Bone marrow (tissue), 2 donors: Measurements from ENCODE around the gene FOXS1.
A peak's percentile ranks its signal among the peaks of the same experiment; 100 is the strongest.
"Not testable (repeated sequence)": the region's sequence is repeated elsewhere in the genome, so short reads cannot be mapped to it uniquely, and the experiment has no call there.

Experiments
- DNase-seq, 2 donors: peaks; one replicate each; lab custom pipeline; 2025; lab: John Stamatoyannopoulos, UW

FOXS1 gene

DNA sequence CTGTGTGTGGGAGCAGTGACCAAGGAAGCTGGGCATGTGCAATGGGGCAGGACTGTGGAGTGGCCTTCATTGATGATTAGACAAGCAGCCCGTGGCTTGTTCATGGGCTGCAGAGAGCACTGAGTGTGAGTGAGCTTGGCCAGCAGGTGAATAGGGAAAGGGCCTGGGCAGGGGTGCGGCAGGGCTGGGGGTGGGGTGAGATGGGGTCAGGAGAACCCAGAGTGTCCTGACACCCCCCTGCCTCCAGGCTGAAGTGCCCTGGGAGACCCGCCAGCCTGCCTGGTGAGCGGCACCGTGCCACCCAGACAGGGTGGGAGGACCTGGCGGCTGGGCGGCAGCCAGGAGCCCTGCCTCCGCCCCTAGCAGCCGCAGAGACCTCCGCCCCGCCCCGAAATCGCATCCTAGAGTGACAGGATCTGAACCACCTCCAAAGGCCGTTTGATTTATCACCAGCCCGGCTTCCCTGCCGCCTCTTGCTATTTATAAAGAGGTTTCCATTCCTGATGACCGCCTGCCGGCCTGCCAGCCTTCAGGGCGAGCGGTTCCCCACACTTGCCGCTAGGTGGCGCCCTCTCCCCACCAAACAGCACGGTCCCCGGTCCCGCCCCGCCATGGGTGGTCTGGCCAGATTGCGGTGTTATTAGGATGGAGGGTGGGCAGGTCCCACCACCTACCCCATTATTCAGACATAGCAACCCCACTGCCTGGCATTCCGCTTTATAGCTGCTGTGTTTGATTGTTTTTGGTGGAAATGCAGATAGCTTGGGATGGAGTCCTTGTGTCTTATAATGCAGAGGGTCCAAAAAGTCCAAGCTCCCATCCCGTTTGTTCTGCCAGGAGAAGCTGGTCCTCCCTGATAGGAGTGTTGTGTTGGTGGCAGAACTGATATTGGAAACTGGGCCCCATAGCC is 22.7 kb downstream of the FOXS1 start:
- DNase-seq, result peak; percentile 20 to 64

DNA sequence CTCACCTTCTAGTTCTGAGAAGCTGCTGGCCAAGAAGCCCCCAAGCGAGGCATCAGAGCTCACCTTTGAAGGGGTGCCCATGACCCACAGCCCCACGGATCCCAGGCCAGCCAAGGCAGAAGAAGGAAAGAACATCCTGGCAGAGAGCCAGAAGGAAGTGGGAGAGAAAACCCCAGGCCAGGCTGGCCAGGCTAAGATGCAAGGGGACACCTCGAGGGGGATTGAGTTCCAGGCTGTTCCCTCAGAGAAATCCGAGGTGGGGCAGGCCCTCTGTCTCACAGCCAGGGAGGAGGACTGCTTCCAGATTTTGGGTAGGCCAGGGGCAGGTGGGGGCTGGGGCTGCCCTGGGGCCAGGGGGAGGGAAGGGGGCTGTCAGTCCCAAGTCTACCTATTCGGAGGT is 24.0 kb downstream of the FOXS1 start:
- DNase-seq, result no peak

DNA sequence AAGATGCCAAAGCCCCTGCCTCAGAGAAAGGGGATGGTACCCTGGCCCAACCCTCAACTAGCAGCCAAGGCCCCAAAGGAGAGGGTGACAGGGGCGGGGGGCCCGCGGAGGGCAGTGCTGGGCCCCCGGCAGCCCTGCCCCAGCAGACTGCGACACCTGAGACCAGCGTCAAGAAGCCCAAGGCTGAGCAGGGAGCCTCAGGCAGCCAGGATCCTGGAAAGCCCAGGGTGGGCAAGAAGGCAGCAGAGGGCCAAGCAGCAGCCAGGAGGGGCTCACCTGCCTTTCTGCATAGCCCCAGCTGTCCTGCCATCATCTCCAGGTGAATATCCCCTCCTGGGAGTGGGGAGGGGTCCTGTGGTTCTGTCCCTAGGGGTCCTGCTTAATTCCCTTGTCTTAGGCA is 25.2 kb downstream of the FOXS1 start:
- DNase-seq, result no peak

DNA sequence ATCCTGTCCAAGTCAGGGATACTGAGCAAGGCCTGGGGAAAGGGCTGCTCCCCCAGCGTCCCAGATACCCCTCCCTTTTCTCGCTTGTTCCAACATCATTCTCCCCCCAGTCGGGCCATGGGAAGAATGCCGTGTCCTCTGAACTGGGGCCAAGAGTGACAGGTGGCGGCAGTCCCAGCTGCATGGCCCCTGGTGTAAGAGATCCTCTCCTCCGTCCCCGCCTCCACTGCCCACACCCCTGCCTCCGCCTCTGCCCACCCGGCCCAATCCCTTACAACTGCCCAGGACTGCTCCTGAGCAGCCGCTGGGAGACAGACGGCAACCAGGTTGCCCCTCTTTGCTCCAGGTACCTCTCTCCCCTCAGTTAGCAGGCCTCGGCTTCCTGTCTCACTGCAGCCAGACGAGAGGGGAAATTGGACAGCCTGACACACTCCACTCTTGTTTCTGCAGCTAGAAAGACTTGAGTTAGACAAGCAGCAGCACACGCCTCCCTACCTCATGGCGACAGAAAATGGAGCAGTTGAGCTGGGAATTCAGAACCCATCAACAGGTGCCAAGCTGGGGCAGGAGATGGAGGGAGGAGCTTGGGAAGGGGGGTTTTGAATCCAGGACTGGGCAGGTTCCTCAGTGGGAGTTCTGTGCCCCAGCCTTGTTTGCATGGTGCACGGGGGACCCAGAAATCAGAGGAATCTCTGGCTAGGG is 26.2 kb downstream of the FOXS1 start, which contains the start of gene MYLK2:
Gene MYLK2, plus strand, starts transcription at position 274 of the 702 bp plus-strand sequence. Its CDS starts 225 bp downstream, at position 499.
- DNase-seq, result no peak

DNA sequence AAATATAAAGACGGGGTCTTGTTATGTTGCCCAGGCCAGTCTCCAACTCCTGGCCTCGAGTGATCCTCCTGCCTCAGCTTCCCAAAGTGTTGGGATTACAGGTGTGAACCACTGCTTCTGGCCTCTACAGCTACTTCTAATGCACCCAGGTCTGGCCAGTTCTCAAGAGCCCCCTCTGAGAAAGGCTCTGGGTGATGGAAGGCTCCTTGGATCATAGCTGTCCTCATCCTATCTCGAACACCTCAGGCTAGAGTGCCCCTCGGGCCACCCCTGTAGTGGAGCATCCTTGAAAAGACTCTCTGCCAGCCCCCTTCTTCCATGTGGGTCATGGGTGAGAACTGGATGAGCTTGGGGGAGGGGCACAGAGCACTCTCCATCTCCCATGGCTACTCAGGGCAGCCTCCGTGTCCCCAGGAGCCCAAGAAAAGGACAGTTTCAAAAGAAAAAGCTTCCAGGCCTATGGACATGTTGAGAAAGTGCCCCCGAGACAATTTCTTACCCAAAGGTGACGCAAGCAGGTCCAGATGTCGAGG is 27.0 kb downstream of the FOXS1 start:
- DNase-seq, result no peak

DNA sequence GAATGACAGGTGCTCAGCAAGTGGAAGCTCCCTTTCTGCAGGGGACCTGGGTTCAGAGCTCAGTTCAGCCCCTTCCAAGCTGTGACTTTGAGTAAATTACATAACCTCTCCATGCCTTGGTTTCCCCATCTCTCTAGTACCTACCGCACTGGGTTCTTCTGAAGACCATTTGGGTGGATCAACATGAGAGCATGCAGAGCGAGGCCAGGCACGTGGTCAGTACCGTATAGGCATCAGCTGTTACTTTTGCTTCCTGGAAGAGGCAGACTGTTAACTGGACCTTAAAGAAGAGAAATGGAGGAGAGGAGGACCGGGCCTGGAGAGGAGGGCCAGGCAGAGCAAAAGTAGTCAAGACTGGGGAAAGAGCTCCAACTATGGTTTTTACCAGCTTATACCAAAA is 27.9 kb downstream of the FOXS1 start:
- DNase-seq, result no peak

DNA sequence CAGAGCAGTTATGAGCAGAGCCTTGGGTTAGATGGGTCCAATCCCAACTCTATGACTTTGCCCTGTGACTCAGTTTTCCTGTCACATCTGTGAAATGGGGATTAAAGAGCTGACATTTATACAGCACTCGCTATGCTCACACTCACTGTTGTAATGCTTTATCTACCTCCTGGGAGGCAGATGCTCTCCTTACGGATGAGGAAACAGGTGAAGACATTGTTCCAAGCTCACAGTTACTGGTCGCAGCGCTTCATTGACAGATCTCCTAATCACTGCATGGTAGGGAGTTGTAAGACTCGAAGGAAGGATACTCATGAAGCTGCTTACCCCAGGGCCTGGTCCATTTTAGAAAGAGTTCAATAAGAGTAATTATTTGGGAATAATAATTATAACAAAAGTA is 29.2 kb downstream of the FOXS1 start:
- no peak for DNase-seq

DNA sequence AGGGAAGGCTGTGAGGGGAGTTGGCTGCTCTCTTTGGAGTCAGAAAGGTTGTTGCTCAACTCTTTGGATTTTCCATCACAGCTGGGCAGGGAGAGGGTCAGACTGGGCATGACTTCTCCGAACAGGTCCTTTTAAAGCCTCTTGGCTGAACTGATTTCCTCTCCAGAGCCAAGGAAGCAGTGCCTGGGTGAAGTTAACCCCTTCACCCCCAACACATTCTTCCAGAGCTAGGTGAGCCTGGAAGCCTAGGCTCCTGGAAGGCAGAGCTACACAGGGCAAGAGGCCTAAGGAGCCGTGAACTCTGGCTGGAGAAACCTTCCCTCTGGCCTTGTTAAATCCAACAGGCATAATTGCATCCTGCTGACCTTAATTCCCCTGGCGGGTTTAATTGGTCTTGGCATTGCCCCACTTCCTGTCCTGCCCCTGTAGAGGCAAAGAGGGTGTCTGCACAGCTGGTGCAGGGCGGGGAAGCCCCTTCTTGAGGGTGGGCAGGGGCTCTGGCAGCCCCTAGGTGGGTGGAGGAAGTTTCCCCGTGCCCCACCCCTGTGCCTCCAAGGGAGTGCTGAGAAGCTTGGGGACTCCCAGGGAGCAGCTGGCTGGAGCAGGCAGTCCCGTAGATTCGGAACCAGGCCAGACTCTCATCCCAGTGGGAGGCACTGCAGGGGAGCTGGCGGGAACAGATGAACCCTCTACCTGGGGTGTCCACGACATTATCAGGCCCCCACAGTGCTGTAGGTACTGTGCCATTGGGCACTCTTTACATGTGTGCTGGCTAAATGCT is 29.8 kb downstream of the FOXS1 start:
- DNase-seq, result no peak

DNA sequence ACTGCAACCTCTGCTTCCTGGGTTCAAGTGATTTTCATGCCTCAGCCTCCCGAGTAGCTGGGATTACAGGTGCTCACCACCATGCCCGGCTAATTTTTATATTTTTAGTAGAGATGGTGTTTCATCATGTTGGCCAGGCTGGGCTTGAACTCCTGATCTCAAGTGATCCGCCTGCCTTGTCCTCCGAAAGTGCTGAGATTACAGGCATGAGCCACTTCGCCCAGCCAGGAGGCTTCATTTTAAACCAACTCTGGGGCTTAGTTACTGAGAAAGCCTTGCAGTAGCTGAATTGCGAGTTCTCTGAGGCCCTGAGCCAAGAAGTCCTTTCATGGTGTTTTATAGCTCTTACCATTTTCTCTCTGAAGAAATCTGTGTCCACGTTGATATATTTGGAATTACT is 31.3 kb downstream of the FOXS1 start:
- not testable (repeated sequence) for DNase-seq

DNA sequence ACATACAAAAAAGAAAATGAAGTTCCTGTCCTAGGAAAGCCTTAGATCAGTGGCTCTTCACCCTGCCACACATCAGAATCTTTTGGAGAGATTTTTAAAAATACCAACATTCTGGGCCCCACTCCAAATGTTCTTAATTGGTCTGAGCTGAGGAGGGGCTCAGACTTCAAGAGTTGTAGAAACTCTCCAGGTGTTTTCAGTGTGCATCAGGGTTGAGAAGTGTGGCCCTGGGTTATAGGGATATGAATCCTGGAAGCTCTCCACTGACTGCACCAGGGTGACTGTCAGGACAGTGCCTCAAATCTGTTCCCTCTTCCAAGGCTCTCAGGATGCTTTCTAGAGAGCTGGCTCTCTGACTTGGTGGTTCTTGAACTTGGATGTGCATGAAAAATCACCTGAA is 31.8 kb downstream of the FOXS1 start:
- DNase-seq, result no peak

DNA sequence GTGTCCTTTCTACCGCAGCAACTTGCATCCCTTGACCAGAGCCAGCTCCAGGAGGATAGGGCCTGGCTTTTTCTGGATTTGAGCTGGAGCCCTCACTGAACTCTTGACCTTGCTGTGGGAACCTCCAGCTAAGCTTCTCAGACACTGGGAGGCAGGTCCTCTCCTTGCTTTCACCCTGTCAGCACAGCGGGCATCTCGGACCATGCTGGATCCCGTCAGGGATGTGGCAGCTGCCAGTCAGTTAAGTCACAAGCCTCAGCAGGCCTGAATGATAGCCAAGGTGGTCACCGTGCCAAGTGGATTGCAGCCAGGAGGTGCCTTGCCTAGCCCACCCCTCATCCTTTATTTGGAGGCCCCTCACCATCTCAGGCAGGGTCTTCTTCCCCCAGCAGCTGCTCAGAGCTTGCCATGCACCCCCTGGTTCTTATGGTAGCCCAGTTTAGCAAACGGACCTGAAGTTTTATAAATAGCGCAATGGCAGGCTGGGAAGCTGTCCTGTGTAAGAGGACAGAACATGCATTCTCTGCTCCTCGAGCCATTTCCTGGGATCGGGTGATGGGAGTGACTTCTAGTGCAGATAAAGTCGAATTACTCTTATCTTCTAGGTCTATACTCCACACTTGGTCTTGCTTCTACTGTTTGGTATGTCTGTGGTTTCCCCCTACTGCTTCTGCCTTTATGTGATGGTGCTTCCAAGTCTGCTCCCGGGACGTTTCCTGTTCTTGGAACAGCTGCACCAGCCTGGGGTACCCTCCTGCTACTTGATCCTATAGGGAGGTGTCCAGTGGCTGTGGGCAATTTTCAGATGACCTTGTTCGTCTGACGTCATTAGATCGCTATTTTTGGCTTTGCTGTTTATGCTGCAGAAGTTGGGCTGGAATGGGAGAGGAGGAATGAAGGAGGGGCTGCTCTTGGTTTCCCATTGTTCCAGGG is 33.3 kb downstream of the FOXS1 start:
- DNase-seq, result no peak

DNA sequence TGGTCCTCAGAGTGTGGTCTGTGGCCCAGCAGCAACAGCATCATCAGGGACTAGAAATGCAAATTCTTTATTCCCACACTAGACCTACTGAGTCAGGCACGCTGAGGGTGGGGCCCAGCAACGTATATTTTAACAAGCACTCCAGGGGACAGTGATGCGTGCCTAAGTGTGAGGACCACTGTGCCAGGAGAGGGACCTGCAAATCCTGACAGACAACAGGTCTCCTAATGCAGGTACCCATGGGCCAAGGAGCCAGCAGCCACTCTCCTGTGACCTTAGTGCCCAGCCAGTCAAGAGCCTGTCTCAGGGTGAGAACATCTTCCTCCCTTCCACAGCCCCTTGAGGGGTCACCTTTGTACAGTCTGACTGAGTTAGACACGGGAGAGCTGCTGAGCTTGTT is 34.2 kb downstream of the FOXS1 start:
- no peak for DNase-seq

DNA sequence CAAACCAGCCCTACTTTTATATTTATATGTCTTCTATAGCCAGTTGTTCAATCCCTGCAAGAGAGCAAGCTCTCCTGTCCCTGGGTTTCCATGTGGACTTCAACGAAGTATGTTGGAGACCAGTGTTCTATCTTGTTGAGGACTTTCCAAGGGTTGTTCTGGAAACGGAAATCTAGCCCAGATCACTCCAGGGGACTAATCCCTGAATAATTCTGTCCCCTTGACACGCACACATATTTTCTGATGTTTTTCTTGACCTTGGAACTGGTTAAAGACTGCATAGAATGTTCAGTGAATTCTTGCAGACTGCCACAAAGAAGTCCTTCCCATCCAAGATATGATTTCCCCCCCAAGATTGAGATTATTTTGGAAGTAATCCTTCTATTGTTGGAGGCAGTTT is 35.7 kb downstream of the FOXS1 start:
- DNase-seq, result no peak

DNA sequence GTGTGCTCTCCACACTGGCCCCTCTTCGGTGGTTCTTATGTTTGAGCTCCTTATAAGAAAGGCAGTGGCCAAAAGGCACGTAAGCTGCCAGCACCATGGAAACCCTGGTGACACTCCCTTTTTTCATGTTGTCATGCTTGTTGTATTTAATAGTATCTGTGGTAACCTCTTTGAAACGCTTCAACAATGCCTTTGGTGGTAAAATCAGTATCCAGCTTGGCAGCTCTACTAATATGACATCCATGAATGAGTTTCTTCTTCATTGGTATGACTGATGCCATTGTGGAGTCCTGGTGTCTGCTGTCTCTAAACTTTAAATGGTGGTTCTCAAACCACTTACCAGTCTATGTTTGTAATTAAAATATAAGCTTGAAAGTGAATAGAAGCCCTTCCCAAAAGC is 36.9 kb downstream of the FOXS1 start:
- no peak for DNase-seq

DNA sequence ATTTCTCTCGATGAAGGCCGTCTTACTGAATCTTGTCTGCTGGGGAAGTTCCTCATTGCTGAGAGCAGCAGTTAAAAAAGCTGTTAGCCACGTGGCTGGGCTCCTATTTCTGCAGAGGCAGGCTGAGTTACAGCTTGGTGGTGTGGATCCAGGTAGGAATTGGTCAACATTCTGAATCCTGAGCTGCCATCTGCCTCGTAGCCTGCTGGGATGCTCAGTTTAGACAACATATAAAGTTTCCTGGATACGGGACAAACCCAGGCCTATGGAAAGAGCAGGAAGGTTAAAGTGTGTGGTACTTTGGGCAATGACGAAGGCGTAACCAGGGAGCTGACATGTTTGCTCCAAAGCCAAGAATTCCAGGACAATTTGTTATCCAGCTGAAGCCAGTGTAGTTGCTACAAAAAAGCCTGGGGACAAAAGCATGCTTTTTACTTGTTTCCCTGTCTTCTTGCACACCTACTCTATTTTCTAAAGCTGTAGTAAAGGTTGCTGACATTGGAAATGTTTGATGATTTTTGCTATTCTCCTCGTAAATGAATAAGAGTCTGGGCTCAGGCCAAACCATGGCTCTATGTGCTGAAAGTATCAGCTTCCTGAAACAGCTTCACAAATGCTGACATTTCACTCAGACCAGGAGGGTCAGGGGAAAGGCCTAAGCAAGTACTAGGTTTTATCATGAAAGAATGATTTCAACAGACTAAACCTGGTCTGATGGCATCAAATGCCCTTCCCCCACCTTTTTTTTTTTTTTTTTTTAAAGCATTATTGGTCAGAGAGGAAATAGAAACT is 38.6 kb downstream of the FOXS1 start:
- DNase-seq, result no peak

DNA sequence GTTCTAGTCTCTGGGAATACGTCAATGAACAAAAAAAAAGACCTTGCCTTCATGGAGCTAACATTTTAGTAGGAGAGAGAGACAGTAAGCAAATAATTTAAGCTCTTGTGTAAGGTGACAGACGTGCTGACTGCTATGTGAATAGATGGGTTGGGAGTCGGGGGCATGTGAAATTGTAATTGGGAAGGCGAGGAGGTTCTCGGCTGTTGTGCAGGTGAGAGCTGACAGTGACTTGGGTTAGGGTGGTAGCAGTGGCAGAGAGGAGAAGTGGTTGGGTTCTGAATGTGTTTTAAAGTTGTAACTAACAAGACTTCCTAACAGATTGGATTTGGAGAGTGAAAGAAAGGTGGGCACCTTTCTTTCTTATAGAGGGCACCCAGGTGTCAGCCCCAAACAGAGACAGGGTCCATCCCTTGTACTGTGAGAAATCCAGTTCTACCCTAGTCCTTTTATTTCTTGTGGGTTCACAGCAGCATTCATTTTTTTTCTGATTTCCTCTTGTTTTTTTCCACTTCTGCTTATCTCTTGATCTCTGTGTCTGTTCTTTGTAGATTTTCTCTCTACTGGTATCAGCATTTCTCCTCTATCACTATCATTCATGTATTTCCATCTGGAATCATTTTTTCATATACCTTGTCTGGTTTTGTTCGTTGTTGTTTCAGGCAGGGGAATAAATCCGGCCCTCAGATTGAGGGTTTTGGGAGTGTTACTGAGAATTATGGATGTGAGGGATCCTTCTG is 41.7 kb downstream of the FOXS1 start:
- DNase-seq, result peak in 1 of 2 donors; percentile 18

DNA sequence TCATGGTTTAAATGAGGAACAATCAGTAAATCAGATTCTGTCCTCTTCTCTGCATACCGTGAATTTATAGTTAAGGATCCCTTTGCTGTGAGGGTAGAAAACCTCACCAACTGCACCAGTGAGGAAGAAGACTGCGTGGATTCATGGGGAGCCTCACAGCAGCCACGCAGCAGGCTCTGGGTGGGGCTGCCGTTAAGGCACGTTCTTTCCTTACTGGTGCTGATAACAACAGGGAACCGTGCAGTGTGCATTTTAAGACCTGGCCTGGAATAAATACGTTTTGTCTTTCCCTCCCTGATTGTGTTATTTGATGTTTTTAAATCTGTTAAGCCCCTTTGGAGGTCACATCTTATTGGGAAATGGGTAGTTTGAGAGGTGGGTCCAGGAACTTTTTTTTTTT is 43.9 kb downstream of the FOXS1 start:
- DNase-seq, result no peak

DNA sequence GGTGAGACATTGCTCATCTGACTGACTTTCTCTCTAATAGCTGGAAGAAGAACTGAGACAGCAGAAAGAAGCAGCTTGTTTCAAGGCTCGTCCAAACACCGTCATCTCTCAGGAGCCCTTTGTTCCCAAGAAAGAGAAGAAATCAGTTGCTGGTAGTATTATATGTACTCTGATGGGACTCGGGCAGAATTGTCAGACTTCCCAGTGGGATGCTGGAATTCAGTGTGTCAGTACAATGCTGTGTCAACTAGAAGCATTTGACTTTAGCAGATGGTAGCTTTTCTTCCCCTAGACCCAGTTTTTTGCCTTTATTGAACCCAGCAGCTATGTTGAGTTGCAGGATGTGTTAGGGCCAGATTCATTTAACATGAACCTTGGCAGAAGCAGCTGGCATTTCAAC is 48.0 kb downstream of the FOXS1 start:
- DNase-seq, result no peak
